Natural killer cell treated with Interleukin-12 subunit alpha and Interleukin-12 subunit beta and Interleukin-15 and Interleukin-18, amount 100 ng/mL, for 72 hours (primary cell): ENCODE data around the gene RASGEF1C. TPM values are rescaled to one million over a fixed set of nuclear protein-coding genes. Genes with fewer than 3 reads are reported as not detected.

Source experiments
- ATAC-seq, 2 donors: fragments of 150-1000 bp; cut with Tn5 transposase in 1 of 2; sonication (Bioruptor Pico), chemical (Tn5 transposase) in 1 of 2; 2 replicates each; pipeline ENCODE4 v1.10.0; 2021
- DNase-seq: peaks from one replicate; pipeline ENCODE4 v3.0.0; 2022; ENCODE audit warnings: low spot score
- H3K27ac Mint-ChIP-seq, 2 donors: 1 replicate in 1 of 2; 2 replicates in 1 of 2; pipeline ENCODE4 v1.8.0; 2022; ENCODE audit warnings: mixed read lengths in 2 of 2, mild to moderate bottlenecking in 1 of 2, moderate library complexity in 1 of 2
- H3K27me3 Mint-ChIP-seq, 2 donors: 1 replicate in 1 of 2; 2 replicates in 1 of 2; pipeline ENCODE4 v1.8.0; 2022; ENCODE audit warnings: mixed read lengths in 2 of 2
- H3K36me3 Mint-ChIP-seq: one replicate; pipeline ENCODE4 v1.8.0; 2022; ENCODE audit warnings: mixed read lengths
- H3K4me1 Mint-ChIP-seq, 2 donors: 1 replicate in 1 of 2; 2 replicates in 1 of 2; pipeline ENCODE4 v1.8.0; 2022; ENCODE audit warnings: low read depth in 2 of 2, mixed read lengths in 2 of 2, mild to moderate bottlenecking in 1 of 2
- H3K4me3 Mint-ChIP-seq: one replicate; pipeline ENCODE4 v1.8.0; 2022; ENCODE audit warnings: mixed read lengths
- H3K9me3 Mint-ChIP-seq: 2 replicates; pipeline ENCODE4 v1.8.0; 2022; ENCODE audit warnings: mixed read lengths
- total RNA-seq, 2 donors: library from RNA; stranded (reverse); gene quantifications; one replicate each; pipeline ENCODE4 v1.2.3, GENCODE V29; 2022

The RASGEF1C gene
- total RNA-seq, 2 donors from 2014 or later = not detected

GRCh38 chr5:180079702-180080466 lies 129.1 kb downstream of the RASGEF1C start:
- DNase-seq (no peak), ATAC-seq (peak; percentile 24 to 32)
- Mint-ChIP-seq H3K27ac (no peak overlapping the region), H3K36me3 (no peaks in the 10 kb centered on the region), H3K9me3 (no peaks in the 10 kb centered on the region), H3K4me3 (no peak overlapping the region), H3K4me1 (peaks cover 0 to 6% of the 10 kb centered on the region in 2 donors), H3K27me3 (peaks cover 21 to 38% of the 10 kb centered on the region in 2 donors)

DNA sequence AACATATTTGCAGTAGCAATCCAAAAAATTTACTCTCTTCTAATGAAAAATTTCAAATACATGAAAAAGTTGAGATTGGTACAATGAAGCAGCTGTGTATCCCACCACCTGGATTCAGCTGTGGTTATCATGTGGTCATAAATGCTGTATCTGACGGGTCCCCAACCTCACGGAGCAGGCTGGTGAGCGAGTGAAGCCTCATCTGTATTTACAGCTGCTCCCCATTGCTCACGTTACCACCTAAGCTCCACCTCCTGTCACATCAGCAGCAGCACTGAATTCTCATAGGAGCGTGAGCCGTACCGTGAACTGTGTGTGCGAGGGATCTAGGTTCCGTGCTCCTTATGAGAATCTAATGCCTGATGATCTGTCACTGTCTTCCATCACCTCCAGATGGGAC lies 130.7 kb downstream of the RASGEF1C start:
- Mint-ChIP-seq H3K27me3 (peaks cover 21 to 31% of the 10 kb centered on the region in 2 donors), H3K9me3 (no peaks in the 10 kb centered on the region), H3K27ac (no peak overlapping the region), H3K4me3 (no peak overlapping the region), H3K36me3 (no peaks in the 10 kb centered on the region), H3K4me1 (peaks cover 0 to 7% of the 10 kb centered on the region in 2 donors)
- ATAC-seq (no peak), DNase-seq (no peak)

- H3K4me1 Mint-ChIP-seq = peaks cover 0 to 9% of the 10 kb centered on the region in 2 donors
- no peak for DNase-seq
- no peak overlapping the region for H3K4me3 Mint-ChIP-seq
- no peak for ATAC-seq
- no peaks in the 10 kb centered on the region for H3K36me3 Mint-ChIP-seq
- H3K27ac Mint-ChIP-seq = no peak overlapping the region
- H3K27me3 Mint-ChIP-seq = peaks cover 19 to 30% of the 10 kb centered on the region in 2 donors
- no peaks in the 10 kb centered on the region for H3K9me3 Mint-ChIP-seq
Observed at GRCh38 chr5:180077594-180078284, 131.3 kb downstream of the RASGEF1C start.

GRCh38 chr5:180075703-180076102 lies 133.3 kb downstream of the RASGEF1C start:
- H3K4me1 Mint-ChIP-seq = peaks cover 5 to 17% of the 10 kb centered on the region in 2 donors
- no peak overlapping the region for H3K4me3 Mint-ChIP-seq
- DNase-seq (no peak), ATAC-seq (no peak)
- H3K27ac Mint-ChIP-seq = no peak overlapping the region
- no peaks in the 10 kb centered on the region for H3K9me3 Mint-ChIP-seq
- H3K27me3 Mint-ChIP-seq = peaks cover 15 to 27% of the 10 kb centered on the region in 2 donors
- no peaks in the 10 kb centered on the region for H3K36me3 Mint-ChIP-seq

DNA sequence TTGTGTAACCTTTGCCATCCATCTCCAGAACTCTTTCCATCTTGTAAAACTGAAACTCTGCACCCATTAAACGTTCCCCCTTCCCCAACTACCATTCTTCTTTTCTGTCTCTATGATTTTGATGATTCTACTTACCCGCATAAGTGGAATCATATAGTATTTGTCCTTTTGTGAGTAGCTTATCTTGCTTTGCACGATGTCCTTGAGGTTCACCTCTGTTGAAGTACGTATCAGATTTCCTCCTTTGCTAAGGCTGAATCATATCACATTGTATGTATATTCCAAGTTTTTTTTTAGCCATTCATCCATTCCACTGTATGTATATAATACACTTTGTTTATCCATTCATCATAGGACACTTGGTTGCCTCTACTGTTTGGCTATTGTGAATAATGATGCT lies 134.5 kb downstream of the RASGEF1C start:
- Mint-ChIP-seq H3K4me3 (no peak overlapping the region), H3K4me1 (peaks cover 17 to 25% of the 10 kb centered on the region in 2 donors), H3K36me3 (no peaks in the 10 kb centered on the region), H3K9me3 (no peaks in the 10 kb centered on the region), H3K27ac (no peak overlapping the region), H3K27me3 (peaks cover 15 to 24% of the 10 kb centered on the region in 2 donors)
- DNase-seq = no peak
- no peak for ATAC-seq

GRCh38 chr5:180072556-180072955 lies 136.5 kb downstream of the RASGEF1C start:
- H3K27ac Mint-ChIP-seq = peak overlapping the region; percentile 64 to 79

DNA sequence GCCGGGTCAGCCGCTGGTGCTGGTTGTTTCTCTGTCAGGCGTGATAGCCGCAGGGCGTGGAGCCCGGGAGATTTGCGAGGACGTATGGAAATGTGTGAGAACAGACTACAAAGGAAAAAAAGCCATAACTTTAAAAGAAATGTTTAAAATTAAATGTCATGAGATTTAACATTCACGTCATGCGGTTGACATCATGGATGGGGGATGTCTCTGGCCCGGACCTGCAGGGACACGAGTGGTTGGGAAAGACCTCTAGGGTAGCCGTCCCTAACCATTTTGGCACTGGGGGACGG lies 136.8 kb downstream of the RASGEF1C start:
- ATAC-seq = no peak
- peaks cover 25 to 26% of the 10 kb centered on the region in 2 donors for H3K4me1 Mint-ChIP-seq
- H3K4me3 Mint-ChIP-seq = peak overlapping the region; percentile 67

More at GRCh38 chr5:180072556-180072955, 136.5 kb downstream of the RASGEF1C start:
- peaks cover 16 to 21% of the 10 kb centered on the region in 2 donors for H3K27me3 Mint-ChIP-seq
- H3K4me1 Mint-ChIP-seq = peaks cover 25 to 26% of the 10 kb centered on the region in 2 donors
- H3K4me3 Mint-ChIP-seq = peak overlapping the region; percentile 67
- no peaks in the 10 kb centered on the region for H3K36me3 Mint-ChIP-seq
- no peaks in the 10 kb centered on the region for H3K9me3 Mint-ChIP-seq
- ATAC-seq (no peak), DNase-seq (no peak)

DNA sequence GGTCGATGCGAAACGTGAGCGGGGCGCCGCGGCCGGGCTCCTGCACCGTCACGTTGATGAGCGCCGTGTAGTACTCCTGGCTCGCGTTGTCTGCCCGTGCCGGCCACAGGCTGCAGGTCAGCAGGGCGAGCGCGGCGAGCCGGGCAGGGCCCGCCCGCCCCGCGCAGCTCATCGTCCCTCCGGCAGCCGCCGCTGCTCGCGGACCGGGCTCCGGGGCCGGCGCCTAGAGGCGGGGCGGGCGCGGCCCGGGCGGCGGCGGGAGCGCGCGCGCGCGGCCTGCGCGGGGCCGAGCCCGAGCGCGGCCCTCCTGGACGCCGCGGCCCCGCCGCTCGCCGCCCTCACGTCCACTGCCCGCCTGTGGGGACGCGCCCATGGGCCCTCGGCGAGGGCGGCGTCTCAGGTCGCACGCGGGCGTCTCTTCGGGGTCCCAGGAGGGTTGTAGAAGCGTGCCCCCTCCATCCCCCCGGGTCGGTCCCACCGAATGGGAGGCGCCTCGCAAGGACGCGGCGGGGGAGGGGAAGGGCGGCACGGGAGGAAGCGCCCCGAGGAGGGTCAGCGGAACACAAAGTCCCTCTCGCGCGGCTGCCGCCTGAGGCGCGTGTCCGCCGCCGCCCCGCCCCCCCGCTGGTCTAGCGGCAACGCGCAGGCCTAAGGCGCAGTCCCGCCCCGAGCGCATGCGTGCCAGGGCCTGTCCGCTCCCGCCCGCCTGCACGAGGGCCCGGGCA lies 137.3 kb downstream of the RASGEF1C start, which contains the start of gene RNF130:
TSS of gene RNF130 (minus strand) at position 229 of the 725 bp plus-strand sequence. CDS start at position 172, 57 bp downstream.
- Mint-ChIP-seq H3K4me3 (peak within 1 kb of the TSS; percentile 89), H3K27ac (peak within 1 kb of the TSS; percentile 64 to 79), H3K27me3 (peaks cover 16 to 20% of the 10 kb centered on the region in 2 donors), H3K36me3 (no peaks in the 10 kb centered on the region), H3K4me1 (peaks cover 25 to 26% of the 10 kb centered on the region in 2 donors), H3K9me3 (no peaks in the 10 kb centered on the region)
- DNase-seq = peak; percentile 95
- ATAC-seq = peak; percentile 91 to 92

More for the DNA sequence above, 136.8 kb downstream of the RASGEF1C start:
- H3K27me3 Mint-ChIP-seq = peaks cover 16 to 21% of the 10 kb centered on the region in 2 donors
- peak overlapping the region in 1 of 2 donors; percentile 79 for H3K27ac Mint-ChIP-seq
- H3K9me3 Mint-ChIP-seq = no peaks in the 10 kb centered on the region
- DNase-seq = no peak
- H3K36me3 Mint-ChIP-seq = no peaks in the 10 kb centered on the region

DNA sequence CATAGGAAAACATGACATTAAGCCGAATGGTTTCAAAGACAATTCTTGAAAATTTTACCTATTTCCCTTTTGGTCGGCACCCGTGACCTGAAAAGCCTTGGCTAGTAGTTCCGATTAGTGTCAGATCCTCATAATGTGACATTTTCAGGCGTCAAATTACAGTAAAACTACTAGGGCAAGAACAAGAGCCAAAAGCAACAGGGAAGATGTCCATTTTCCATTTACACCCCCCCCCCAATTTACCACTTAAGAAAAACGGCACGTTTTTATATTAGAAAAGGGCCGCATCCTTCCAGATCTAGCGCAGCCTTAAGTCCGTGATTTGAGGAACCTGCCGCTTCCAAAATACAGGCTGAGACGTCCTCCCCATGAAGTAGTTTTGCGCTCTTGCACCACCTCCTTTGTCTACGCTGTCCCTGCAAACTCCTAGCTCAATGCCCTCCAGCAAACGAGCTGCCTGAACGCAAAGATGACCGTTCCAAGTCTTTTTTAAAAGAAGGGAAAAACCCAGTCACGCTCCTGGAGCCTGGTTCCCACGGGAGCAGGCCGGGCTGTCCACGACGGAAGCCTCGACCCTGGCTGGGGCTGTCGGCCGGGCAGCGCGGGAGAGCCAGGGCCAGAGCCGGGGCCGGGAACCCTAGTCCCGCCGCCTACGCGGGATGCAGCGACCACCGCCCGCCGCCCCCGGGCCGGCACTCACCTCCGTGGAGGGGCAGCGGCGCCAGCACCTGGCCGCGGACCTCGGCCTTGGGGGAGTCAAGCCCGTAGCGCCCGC lies 138.1 kb downstream of the RASGEF1C start:
- Mint-ChIP-seq H3K9me3 (no peaks in the 10 kb centered on the region), H3K4me1 (peaks cover 25 to 26% of the 10 kb centered on the region in 2 donors), H3K4me3 (peak overlapping the region; percentile 89), H3K27me3 (peaks cover 12 to 13% of the 10 kb centered on the region in 2 donors), H3K36me3 (no peaks in the 10 kb centered on the region), H3K27ac (peak overlapping the region; percentile 32 to 40)
- no peak for DNase-seq
- peak; percentile 20 to 39 for ATAC-seq

DNA sequence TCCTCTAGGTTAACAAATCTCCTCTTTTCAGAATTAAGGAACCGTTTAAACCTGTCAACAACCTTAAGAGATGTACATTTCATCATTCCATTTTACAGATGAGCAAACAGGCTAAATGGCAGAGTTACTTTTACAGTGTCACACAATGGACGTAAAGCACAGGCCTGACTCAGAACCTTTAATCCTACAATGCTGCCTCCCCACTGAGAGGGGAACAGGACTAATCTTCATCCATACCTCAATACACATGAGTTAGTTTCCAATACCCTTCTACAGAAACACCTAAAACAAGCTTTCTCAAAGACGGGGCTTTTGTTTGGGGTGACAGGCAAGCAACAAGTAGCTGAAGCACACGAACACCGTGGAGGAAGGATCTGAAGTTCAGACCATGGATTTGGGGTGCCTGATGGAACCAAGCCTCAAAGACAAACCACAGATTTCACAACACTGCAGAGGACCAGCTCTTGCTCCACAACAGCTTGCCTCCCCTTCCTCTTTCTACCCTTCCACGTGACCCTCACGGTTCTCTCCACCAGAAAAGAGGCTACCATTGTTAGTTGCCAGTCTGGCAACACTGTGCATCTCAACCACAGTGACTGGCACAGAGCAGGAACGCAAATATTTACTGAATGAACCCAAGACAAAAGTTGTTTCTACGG lies 139.3 kb downstream of the RASGEF1C start:
- H3K27me3 Mint-ChIP-seq = peaks cover 6 to 7% of the 10 kb centered on the region in 2 donors
- no peaks in the 10 kb centered on the region for H3K36me3 Mint-ChIP-seq
- no peak for ATAC-seq
- peak overlapping the region; percentile 89 for H3K4me3 Mint-ChIP-seq
- H3K4me1 Mint-ChIP-seq = peaks cover 25 to 26% of the 10 kb centered on the region in 2 donors
- H3K9me3 Mint-ChIP-seq = no peaks in the 10 kb centered on the region
- DNase-seq = no peak
- H3K27ac Mint-ChIP-seq = peak overlapping the region in 1 of 2 donors; percentile 40

GRCh38 chr5:180068519-180069090 lies 140.4 kb downstream of the RASGEF1C start:
- no peak for ATAC-seq
- H3K4me1 Mint-ChIP-seq = peaks cover 24 to 25% of the 10 kb centered on the region in 2 donors

DNA sequence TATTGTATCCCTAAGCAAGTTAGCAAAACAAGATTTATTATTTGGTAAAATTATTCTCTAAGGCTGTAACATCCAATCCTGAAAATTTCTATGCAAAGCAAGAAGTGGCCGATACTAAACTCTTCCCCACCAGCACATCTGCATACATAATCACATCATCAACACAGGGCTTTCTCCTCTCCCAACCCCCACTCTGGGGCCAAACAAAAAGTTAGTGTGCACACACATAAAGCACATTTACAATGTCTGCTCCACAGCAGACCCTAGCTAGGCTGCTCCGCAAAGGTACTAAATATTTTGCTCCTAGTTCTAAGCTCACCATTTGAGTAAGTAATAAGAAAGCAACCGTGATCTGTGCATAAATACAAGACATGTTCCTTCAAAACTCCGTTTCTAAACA lies 141.0 kb downstream of the RASGEF1C start:
- ATAC-seq = no peak
- Mint-ChIP-seq H3K4me1 (peaks cover 22 to 29% of the 10 kb centered on the region in 2 donors), H3K4me3 (no peak overlapping the region), H3K27ac (no peak overlapping the region), H3K27me3 (peaks cover 6 to 8% of the 10 kb centered on the region in 2 donors), H3K36me3 (no peaks in the 10 kb centered on the region), H3K9me3 (no peaks in the 10 kb centered on the region)
- no peak for DNase-seq

More at GRCh38 chr5:180068519-180069090, 140.4 kb downstream of the RASGEF1C start:
- no peaks in the 10 kb centered on the region for H3K9me3 Mint-ChIP-seq
- H3K4me3 Mint-ChIP-seq = no peak overlapping the region
- DNase-seq = no peak
- H3K27ac Mint-ChIP-seq = no peak overlapping the region
- H3K27me3 Mint-ChIP-seq = peaks cover 6 to 8% of the 10 kb centered on the region in 2 donors
- no peaks in the 10 kb centered on the region for H3K36me3 Mint-ChIP-seq
